Measurements from ENCODE around the gene SZT2.

DNA sequence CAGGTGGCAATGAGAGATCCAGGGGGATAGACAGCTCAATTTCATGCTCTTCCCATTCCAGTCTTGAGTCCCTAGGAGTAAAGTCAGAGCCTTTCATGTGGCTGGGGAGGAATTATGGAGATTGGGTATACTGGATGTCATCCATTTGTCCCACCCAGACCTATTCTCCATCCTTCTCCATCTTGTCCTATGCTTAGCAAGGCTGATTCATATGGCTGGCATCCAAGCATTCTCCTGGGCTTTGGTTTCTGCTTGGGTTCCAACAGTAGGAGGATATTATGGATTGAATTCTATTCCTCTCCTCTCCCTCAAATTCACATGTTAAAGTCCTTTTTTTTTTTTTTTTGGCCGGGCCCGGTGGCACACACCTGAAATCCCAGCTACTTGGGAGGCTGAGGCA lies 34.8 kb upstream of the SZT2 start:
- TF ChIP-seq, protein P1, sequence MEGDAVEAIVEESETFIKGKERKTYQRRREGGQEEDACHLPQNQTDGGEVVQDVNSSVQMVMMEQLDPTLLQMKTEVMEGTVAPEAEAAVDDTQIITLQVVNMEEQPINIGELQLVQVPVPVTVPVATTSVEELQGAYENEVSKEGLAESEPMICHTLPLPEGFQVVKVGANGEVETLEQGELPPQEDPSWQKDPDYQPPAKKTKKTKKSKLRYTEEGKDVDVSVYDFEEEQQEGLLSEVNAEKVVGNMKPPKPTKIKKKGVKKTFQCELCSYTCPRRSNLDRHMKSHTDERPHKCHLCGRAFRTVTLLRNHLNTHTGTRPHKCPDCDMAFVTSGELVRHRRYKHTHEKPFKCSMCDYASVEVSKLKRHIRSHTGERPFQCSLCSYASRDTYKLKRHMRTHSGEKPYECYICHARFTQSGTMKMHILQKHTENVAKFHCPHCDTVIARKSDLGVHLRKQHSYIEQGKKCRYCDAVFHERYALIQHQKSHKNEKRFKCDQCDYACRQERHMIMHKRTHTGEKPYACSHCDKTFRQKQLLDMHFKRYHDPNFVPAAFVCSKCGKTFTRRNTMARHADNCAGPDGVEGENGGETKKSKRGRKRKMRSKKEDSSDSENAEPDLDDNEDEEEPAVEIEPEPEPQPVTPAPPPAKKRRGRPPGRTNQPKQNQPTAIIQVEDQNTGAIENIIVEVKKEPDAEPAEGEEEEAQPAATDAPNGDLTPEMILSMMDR (IDR thresholded peaks at IDR 0.05) = no peak
- no peak for TF ChIP-seq POLR2A (IDR thresholded peaks at IDR 0.05)

Data from tibial nerve (tissue), 3 donors.